NCI-H748 treated with DMSO at 0.1 percent for 48 hours (cell line): ENCODE data around the gene UBE4A.

ENCODE experiments used
- DNase-seq: peaks from one replicate; lab custom pipeline; 2025; lab: John Stamatoyannopoulos, UW

UBE4A gene

GRCh38 chr11:118359295-118359958 lies at the start of gene UBE4A:
Gene UBE4A, plus strand, starts transcription at chr11:118359600. Its CDS starts 5,481 bp downstream, at chr11:118365081.
- peak; percentile 58 for DNase-seq

DNA sequence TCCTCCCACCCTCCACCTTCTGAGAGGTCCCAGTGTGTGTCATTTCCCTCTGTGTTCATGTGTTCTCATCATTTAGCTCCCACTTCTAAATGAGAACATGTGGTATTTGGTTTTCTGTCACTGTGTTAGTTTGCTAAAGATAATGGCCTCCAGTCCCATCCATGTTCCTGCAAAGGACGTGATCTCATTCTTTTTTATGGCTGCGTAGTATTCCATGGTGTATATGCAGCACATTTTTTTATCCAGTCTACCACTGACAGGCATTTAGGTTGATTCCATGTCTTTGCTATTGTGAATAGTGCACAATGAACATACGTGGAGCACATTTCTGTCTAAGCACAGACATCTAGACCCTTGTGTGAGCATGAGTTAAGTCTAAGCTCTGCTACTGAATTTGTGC lies 49.1 kb upstream of the UBE4A start:
- DNase-seq: no peak

DNA sequence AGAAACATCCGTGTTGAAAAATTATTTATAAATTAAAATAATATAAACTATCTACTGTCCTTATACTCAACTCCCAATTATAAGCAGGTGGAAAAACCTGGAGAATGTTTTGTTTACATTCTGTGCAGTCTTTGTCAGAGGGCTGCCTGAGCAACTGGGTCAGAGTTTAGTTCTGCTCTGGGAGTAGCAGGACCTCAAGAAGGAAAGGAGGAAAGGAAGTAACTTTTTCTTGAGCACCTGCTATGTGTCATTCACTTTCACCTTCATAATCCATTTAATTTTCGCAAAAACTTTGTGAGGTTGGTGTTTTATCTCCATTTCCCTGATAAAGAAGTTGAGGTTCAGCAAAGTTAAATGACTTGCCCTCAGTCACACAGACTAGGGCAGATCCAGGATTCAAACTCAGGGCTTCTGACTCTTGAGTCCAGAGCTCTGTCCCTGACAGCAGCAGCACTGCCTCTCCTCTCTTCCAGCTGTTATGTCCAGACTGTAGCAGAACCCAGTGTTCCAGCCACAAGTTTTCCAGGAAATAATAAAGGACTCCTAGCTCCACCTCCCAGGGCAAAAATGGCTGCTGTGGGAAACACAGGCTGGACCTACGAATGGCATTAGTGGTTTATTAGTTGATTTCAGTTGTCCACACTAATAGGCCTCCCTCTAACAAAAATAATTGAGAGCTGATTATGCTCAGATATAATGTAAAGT lies 48.5 kb upstream of the UBE4A start:
- no peak for DNase-seq

GRCh38 chr11:118311518-118311917 lies 47.9 kb upstream of the UBE4A start:
- DNase-seq: no peak

DNA sequence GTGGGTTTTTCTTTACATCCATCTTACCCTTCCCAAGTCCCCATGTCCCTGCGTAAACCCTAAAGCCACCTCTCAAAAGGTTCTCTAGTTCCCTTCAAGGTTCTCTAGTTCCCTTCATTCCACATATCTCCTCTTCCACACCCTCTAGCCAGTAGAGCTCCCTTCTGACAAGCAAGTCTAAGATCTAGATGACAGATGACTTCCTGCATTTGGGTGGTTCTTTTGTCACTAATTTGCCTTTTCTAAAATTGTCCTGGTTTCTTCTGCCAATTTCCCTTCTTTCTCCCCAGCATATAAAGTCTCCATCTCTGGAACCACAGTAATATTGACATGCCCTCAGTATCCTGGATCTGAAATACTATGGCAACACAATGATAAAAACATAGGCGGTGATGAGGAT lies 47.1 kb upstream of the UBE4A start:
- no peak for DNase-seq

DNA sequence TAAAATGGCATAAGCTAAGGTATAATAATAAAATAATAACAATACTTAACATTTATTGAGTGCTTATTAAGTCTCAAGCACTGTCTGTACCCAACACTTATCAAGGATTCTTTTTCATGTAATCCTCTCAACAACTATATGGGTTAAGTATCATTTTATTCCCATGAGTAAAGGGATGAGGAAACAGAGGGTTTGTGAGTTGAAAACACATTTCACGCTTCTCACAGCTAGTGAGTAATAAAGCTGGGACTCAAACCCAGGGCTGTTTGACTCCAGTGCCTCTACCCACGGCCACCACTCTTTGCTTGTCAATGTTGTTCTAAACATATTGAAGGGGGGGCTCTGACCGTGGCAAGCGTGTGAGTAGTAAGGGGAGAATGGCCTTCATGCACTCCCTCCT lies 46.2 kb upstream of the UBE4A start:
- no peak for DNase-seq

DNA sequence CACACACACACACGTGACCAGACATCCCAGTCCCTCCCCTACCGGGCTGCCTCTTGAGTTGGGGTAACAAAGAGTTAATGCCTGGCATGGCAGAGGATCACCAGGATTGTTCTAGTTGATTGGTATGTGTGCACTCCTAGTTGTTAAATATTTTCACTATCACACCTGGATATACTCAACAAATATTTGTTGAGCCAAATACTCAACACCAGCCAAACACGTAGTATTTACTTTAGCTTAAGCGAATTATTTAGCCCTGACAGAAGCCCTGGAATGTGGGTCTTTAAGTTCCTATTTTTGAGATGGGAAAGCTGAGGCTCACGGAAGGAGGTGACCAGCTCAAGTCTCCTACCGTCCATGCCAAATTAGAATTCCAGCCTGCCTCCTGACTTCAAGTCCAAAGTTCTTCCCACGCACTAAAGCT lies 44.4 kb upstream of the UBE4A start:
- DNase-seq: no peak

DNA sequence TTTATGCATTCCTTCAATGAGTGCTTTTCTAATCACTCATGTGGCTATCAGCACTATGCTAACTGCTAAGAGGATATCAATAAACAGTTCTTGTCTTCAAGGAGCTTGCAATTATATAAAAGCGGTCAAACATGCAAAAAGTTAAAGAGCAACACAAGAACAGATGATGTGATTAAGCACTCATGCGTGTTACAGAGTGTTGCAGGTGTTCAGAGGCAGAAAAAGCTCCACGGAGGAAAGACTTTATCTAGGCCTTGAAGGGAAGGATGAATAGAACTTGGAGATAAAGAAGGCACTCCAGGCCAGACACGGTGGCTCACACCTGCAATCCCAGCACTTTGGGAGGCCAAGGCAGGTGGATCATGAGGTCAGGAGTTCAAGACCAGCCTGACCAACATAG lies 41.3 kb upstream of the UBE4A start:
- DNase-seq: no peak

GRCh38 chr11:118318581-118319336 lies 40.6 kb upstream of the UBE4A start:
- no peak for DNase-seq

- DNase-seq: no peak
These were observed 40.1 kb upstream of the UBE4A start for GRCh38 chr11:118319337-118319707.

DNA sequence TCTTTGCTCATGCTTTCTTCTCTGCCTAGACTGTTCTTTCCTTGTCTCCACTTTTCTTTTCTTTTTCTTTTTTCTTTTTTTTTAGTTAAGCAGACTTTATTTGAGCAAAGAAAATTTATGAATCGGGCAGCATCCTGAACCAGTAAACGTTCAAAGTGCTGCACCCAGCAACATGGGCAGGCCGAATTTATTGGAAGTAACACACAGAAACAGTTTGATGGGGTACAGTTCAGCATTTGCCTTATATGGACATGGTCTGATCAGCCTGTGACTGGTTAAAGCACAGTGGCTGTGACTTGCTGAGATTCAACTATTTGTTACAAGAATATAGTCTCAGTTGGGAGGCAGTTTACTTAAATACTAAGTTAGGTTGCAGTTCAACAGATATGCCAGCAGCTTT lies 38.9 kb upstream of the UBE4A start:
- DNase-seq: no peak

GRCh38 chr11:118321386-118322082 lies 37.9 kb upstream of the UBE4A start:
- no peak for DNase-seq

DNA sequence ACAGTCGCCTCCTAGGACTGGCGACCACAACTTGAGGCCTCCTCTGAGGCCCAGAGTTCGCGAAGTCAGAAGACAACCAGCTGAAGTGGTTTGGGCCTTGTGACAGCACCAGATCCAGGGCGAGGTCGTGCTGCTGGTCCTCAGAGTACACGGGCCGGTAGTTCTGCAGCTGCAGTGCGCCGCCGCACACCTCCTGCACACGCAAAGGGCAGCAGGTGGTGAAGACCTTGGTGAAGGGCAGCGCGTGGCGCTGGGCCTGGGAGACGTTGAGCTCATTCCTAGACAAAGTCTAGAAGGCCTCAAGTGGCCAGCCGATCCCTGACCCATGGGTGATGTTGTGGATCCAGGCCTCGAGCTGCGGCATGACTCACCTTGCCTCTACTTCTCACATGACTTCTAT lies 36.7 kb upstream of the UBE4A start:
- no peak for DNase-seq

GRCh38 chr11:118325283-118325682 lies 34.1 kb upstream of the UBE4A start:
- DNase-seq: no peak

DNA sequence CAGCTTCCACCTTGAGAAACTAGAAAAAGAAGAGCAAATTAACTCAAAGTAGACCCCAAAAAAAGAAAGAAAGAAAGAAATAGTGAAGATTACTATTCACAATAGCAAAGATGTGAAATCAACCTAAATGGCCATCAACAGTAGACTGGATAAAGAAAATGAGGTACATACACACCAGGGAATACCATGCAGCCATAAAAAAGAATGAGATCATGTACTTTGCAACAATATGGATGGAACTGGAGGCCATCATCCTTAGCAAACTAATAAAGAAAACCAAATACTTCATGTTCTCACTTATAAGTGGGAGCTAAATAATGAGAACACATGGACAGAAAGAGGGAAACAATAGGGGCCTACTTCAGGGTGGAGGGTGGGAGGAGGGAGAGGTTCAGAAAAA lies 30.7 kb upstream of the UBE4A start:
- no peak for DNase-seq

DNA sequence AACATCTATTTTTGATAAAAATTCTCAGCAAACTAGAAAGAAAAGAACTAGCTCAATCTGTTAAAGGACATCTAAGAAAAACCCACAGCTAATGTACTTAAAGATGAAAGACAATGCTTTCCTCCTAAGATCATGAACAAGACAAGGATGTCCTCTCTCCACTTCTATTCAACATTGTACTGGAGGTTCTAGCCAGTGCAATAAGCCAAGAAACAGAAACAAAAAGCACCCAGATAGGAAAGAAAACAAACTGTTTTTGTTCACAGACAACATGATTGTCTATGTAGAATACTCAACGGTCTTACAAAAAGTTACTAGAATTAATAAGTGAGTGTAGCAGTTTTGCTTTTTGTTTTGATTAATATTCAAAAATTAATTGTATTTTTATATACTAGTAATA lies 24.7 kb upstream of the UBE4A start:
- no peak for DNase-seq

DNA sequence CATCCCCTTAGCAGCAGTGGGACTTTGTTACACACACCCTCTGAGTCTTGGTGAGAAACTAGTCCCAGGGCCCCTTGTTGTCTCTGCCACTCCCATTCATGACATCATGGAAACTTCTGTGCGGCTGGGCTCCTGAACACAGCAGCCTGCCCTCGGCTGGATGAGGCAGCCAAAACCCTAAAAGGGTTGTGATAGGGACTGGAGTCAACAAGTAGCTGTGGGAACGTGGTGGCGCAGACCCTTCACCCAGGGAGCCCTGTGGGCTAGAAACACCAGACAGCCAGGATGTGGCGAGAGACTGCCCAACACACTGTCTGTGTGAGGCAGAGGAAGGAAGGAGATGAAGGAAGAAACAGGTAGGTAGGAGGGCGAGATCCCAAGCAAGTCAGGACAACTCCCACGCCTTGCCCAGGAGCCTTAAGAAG lies 20.8 kb upstream of the UBE4A start:
- no peak for DNase-seq

- DNase-seq: no peak
These were observed 20.0 kb upstream of the UBE4A start for GRCh38 chr11:118339281-118339961.

DNA sequence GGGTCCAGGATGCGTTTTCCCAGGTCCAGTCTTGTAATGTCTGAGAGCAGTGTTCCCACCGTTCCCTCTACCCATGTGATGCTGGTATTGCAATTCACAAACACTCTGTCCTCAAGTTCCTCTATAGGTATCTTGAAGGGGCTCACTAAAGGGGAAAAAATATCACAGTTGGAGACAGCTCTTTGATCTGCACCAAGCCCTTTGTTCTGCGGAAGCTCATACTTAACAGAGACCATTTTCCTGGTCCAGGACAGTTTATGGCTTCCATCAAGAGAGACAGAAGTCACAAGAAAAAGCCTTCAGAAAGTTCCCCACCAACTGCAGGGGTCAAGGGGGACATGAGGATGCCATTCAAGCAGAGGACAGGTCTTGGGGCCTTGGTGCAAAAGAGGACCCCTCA lies 19.0 kb upstream of the UBE4A start:
- DNase-seq: no peak

- no peak for DNase-seq
These were observed 18.1 kb upstream of the UBE4A start for GRCh38 chr11:118341261-118341660.

DNA sequence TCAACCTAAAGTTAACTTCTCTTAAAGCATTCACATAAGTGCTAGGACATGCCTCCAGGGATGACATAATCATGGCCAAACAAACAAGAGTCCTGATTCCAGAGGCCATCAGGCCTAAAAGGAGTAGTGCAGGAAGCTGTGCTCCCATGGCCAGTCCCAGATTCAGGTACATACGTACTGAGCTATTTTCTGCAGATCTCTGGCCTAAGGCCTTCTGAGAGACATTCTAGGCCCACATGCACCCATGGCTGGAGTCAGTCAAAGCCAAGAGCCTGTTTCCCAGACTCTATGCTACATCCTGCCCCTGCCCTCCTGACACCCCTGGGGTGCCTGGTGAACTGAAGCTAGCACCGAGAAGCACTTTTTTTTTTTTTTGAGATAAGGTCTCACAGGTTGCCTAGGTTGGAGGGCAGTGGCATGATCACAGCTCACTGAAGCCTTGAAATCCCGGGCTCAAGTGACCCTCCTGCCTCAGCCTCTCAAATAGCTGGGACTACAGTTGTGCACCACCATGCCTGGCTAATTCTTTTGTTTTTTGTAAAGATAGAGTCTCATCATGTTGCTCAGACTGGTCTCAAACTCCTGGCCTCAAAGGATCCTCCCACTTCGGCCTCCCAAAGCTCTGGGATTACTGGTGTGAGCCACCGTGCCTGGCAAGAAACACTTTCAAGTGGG lies 17.4 kb upstream of the UBE4A start:
- DNase-seq: no peak
